ENCODE data around the gene GPATCH2.
"Not testable (repeated sequence)": the region's sequence is repeated elsewhere in the genome, so short reads cannot be mapped to it uniquely, and the experiment has no call there.

GPATCH2 gene

GRCh38 chr1:217525773-217526490 lies 105.0 kb downstream of the GPATCH2 start:
- Histone ChIP-seq H3K27me3 (ENCODE audit: insufficient read depth, low read depth, severe bottlenecking) (no peaks in the 10 kb centered on the region), H3K36me3 (no peaks in the 10 kb centered on the region), H3K27ac (no peak overlapping the region), H3K9me3 (ENCODE audit: severe bottlenecking) (no peaks in the 10 kb centered on the region), H3K4me3 (ENCODE audit: low read depth, low read length) (no peak overlapping the region)
- DNase-seq, result no peak
- no peak for TF ChIP-seq CTCF (IDR thresholded peaks at IDR 0.05; ENCODE audit: low read depth, low read length)

DNA sequence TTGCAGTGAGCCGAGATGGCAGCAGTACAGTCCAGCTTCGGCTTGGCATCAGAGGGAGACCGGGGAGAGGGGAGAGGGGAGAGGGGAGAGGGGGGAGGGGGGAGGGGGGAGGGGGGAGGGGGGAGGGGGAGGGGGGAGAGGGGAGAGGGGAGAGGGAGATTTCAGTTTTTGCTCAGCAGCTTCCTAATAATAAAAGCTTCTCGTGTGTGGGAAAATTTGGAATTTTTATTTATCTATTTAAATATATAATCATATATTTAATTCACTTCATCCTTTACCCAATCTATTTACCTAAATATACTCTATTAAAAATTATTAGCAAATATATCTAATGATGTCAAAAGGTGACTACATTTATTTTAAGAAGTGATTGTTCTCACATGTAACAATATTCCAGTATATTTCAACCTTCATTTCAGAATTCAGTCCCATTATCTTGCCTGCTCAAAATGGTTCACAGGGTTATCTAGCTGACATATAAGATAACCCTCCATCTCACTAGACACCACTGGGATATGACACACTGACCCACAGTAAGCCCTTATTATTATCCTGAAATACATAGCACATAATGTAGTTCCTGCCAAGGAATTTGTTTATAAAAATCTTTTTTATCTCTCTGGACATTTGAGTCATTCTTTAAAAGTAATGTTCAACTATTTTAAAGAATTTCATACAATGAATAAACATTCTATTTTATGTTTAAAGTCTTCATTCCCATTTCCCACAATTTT lies 105.9 kb downstream of the GPATCH2 start:
- no peak for TF ChIP-seq CTCF (IDR thresholded peaks at IDR 0.05; ENCODE audit: low read depth, low read length)
- H3K36me3 ChIP-seq, result no peaks in the 10 kb centered on the region
- no peaks in the 10 kb centered on the region for H3K9me3 ChIP-seq (ENCODE audit: severe bottlenecking)
- H3K27ac ChIP-seq, result no peak overlapping the region
- DNase-seq, result no peak
- H3K4me3 ChIP-seq (ENCODE audit: low read depth, low read length), result no peak overlapping the region
- no peaks in the 10 kb centered on the region for H3K27me3 ChIP-seq (ENCODE audit: insufficient read depth, low read depth, severe bottlenecking)

- H3K27me3 ChIP-seq (ENCODE audit: insufficient read depth, low read depth, severe bottlenecking); H3K27ac ChIP-seq; H3K36me3 ChIP-seq; H3K4me3 ChIP-seq (ENCODE audit: low read depth, low read length); H3K9me3 ChIP-seq (ENCODE audit: severe bottlenecking); DNase-seq: not testable (repeated sequence)
Measured at GRCh38 chr1:217523921-217524320, 107.0 kb downstream of the GPATCH2 start.

- no peak overlapping the region for H3K4me3 ChIP-seq (ENCODE audit: low read depth, low read length)
- TF ChIP-seq CTCF (IDR thresholded peaks at IDR 0.05; ENCODE audit: low read depth, low read length), result no peak
- H3K9me3 ChIP-seq (ENCODE audit: severe bottlenecking), result no peaks in the 10 kb centered on the region
- H3K27me3 ChIP-seq (ENCODE audit: insufficient read depth, low read depth, severe bottlenecking), result no peaks in the 10 kb centered on the region
- DNase-seq, result no peak
- H3K36me3 ChIP-seq, result no peaks in the 10 kb centered on the region
- H3K27ac ChIP-seq, result no peak overlapping the region
Measured at GRCh38 chr1:217522277-217522676, 108.6 kb downstream of the GPATCH2 start.

DNA sequence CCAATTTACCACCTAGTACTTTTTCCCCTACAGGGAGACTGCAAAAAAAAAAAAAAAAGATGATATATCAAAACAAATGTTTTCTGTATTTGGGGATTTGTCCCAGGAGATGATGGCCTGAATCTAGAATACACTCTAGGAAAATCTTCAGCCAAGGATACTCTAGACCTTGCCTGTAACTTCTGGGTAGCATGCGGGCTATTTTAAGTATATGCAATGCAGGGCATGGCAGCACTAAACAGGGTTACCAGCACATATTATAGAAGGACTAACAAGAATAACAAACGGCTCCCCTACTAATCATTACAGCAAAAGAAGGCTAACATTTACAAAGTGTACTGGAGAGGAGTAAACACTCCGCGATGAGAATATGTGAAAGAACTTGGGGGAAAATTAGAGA lies 109.6 kb downstream of the GPATCH2 start:
- Histone ChIP-seq H3K36me3 (no peaks in the 10 kb centered on the region), H3K4me3 (ENCODE audit: low read depth, low read length) (no peak overlapping the region), H3K9me3 (ENCODE audit: severe bottlenecking) (no peaks in the 10 kb centered on the region), H3K27me3 (ENCODE audit: insufficient read depth, low read depth, severe bottlenecking) (no peaks in the 10 kb centered on the region), H3K27ac (no peak overlapping the region)
- TF ChIP-seq CTCF (IDR thresholded peaks at IDR 0.05; ENCODE audit: low read depth, low read length), result no peak
- no peak for DNase-seq

DNA sequence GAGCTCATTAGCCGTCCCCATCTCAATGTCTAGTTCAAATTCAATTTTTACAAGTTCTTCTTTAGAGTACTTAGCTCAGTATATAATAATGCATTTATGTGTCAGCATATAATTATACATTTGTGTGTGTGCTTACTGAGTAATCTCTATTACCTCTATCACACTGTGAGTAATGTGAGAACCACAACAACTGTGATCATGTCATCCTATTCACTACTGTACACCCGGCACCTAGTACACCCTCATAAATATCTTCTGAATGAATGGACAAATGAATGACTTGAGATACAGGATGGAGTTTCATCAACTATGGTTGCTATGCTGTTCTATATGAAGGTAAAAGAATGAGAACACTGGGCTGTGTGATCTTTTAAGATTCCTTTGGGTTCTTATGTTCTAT lies 124.0 kb downstream of the GPATCH2 start:
- Histone ChIP-seq H3K4me3 (ENCODE audit: low read depth, low read length) (no peak overlapping the region), H3K36me3 (peaks cover 1% of the 10 kb centered on the region; the same call in 1 of the 2 replicates), H3K27ac (no peak overlapping the region), H3K27me3 (ENCODE audit: insufficient read depth, low read depth, severe bottlenecking) (no peaks in the 10 kb centered on the region), H3K9me3 (ENCODE audit: severe bottlenecking) (no peaks in the 10 kb centered on the region)
- TF ChIP-seq CTCF (IDR thresholded peaks at IDR 0.05; ENCODE audit: low read depth, low read length), result no peak
- no peak for DNase-seq

Measured in WERI-Rb-1 (cell line).